ENCODE results near the gene MIPEP. TPM values are rescaled to one million over a fixed set of nuclear protein-coding genes. Genes with fewer than 3 reads are reported as not detected.

The MIPEP gene
- total and polyA plus RNA-seq, 4 donors: 3.6 to 9.1 (median 6.5) TPM

- intact Hi-C loops (cut with DNase I): no loop called here
- Histone ChIP-seq H3K4me3 (ENCODE audit: low read length in 2 of 2) (no peak overlapping the region), H3K27me3 (ENCODE audit: control insufficient read depth in 1 of 2, insufficient read depth in 2 of 2, low read length in 1 of 2) (no peaks in the 10 kb centered on the region), H3K9me3 (ENCODE audit: control insufficient read depth, low read length) (no peaks in the 10 kb centered on the region), H3K36me3 (ENCODE audit: control insufficient read depth in 1 of 2, insufficient read depth in 2 of 2, low read length in 1 of 2) (no peaks in the 10 kb centered on the region), H3K4me1 (ENCODE audit: control insufficient read depth in 1 of 2, insufficient read depth in 2 of 2, low read length in 2 of 2) (no peaks in the 10 kb centered on the region), H3K27ac (ENCODE audit: low read depth in 1 of 2, low read length in 2 of 2) (peak overlapping the region in 1 of 2 donors; percentile 18)
- DNase-seq (no peak), ATAC-seq (ENCODE audit: low FRiP score) (peak; percentile 44)
- WGBS, 2 donors: 3 to 7% methylated on average over 1 of the region's 1 CpG
These were observed 165.7 kb downstream of the MIPEP start for GRCh38 chr13:23723471-23723870.

- Histone ChIP-seq H3K4me3 (ENCODE audit: low read length in 2 of 2) (no peak overlapping the region), H3K9me3 (ENCODE audit: control insufficient read depth, low read length) (no peaks in the 10 kb centered on the region), H3K27me3 (ENCODE audit: control insufficient read depth in 1 of 2, insufficient read depth in 2 of 2, low read length in 1 of 2) (no peaks in the 10 kb centered on the region), H3K27ac (ENCODE audit: low read depth in 1 of 2, low read length in 2 of 2) (peak overlapping the region in 1 of 2 donors; percentile 13), H3K4me1 (ENCODE audit: control insufficient read depth in 1 of 2, insufficient read depth in 2 of 2, low read length in 2 of 2) (no peaks in the 10 kb centered on the region), H3K36me3 (ENCODE audit: control insufficient read depth in 1 of 2, insufficient read depth in 2 of 2, low read length in 1 of 2) (no peaks in the 10 kb centered on the region)
- ATAC-seq (ENCODE audit: low FRiP score) (no peak), DNase-seq (no peak)
- WGBS, 2 donors: 78 to 79% methylated on average over 6 of the region's 6 CpGs
- intact Hi-C loops (cut with DNase I): no loop called here
These were observed 166.3 kb downstream of the MIPEP start for GRCh38 chr13:23722726-23723453.

GRCh38 chr13:23718996-23719395 lies 170.2 kb downstream of the MIPEP start:
- 62% methylated on average over 2 of the region's 2 CpGs for WGBS, 2 donors
- DNase-seq (no peak), ATAC-seq (ENCODE audit: low FRiP score) (no peak)
- Histone ChIP-seq H3K9me3 (ENCODE audit: control insufficient read depth, low read length) (no peaks in the 10 kb centered on the region), H3K4me3 (ENCODE audit: low read length in 2 of 2) (no peak overlapping the region), H3K36me3 (ENCODE audit: control insufficient read depth in 1 of 2, insufficient read depth in 2 of 2, low read length in 1 of 2) (no peaks in the 10 kb centered on the region), H3K27me3 (ENCODE audit: control insufficient read depth in 1 of 2, insufficient read depth in 2 of 2, low read length in 1 of 2) (no peaks in the 10 kb centered on the region), H3K27ac (ENCODE audit: low read depth in 1 of 2, low read length in 2 of 2) (no peak overlapping the region), H3K4me1 (ENCODE audit: control insufficient read depth in 1 of 2, insufficient read depth in 2 of 2, low read length in 2 of 2) (no peaks in the 10 kb centered on the region)
- intact Hi-C loops (cut with DNase I): loop anchor here in 1 of 2 donors (10.0 kb wide), 1 partner anchor 156 kb away; no protein-coding TSS in a partner anchor

- no peak for DNase-seq
- Histone ChIP-seq H3K36me3 (ENCODE audit: control insufficient read depth in 1 of 2, insufficient read depth in 2 of 2, low read length in 1 of 2) (no peaks in the 10 kb centered on the region), H3K27ac (ENCODE audit: low read depth in 1 of 2, low read length in 2 of 2) (no peak overlapping the region), H3K4me1 (ENCODE audit: control insufficient read depth in 1 of 2, insufficient read depth in 2 of 2, low read length in 2 of 2) (no peaks in the 10 kb centered on the region), H3K4me3 (ENCODE audit: low read length in 2 of 2) (no peak overlapping the region), H3K9me3 (ENCODE audit: control insufficient read depth, low read length) (no peaks in the 10 kb centered on the region), H3K27me3 (ENCODE audit: control insufficient read depth in 1 of 2, insufficient read depth in 2 of 2, low read length in 1 of 2) (no peaks in the 10 kb centered on the region)
- no peak for ATAC-seq (ENCODE audit: low FRiP score)
- intact Hi-C loops (cut with DNase I): loop anchor here in 1 of 2 donors (10.0 kb wide), 1 partner anchor 158 kb away; no protein-coding TSS in a partner anchor
- WGBS, 2 donors: 93 to 99% methylated on average over 2 of the region's 2 CpGs
These were observed 172.8 kb downstream of the MIPEP start for GRCh38 chr13:23716401-23716800.

- no peaks in the 10 kb centered on the region for H3K4me1 ChIP-seq (ENCODE audit: control insufficient read depth in 1 of 2, insufficient read depth in 2 of 2, low read length in 2 of 2)
- no peak overlapping the region for H3K27ac ChIP-seq (ENCODE audit: low read depth in 1 of 2, low read length in 2 of 2)
- ATAC-seq (ENCODE audit: low FRiP score): no peak
- DNase-seq: no peak
- 87 to 94% methylated on average over 11 of the region's 11 CpGs for WGBS, 2 donors
- H3K9me3 ChIP-seq (ENCODE audit: control insufficient read depth, low read length): no peaks in the 10 kb centered on the region
- intact Hi-C loops (cut with DNase I): loop anchor here in 1 of 2 donors (10.0 kb wide), 1 partner anchor 159 kb away; no protein-coding TSS in a partner anchor
- no peaks in the 10 kb centered on the region for H3K36me3 ChIP-seq (ENCODE audit: control insufficient read depth in 1 of 2, insufficient read depth in 2 of 2, low read length in 1 of 2)
- H3K27me3 ChIP-seq (ENCODE audit: control insufficient read depth in 1 of 2, insufficient read depth in 2 of 2, low read length in 1 of 2): no peaks in the 10 kb centered on the region
- H3K4me3 ChIP-seq (ENCODE audit: low read length in 2 of 2): no peak overlapping the region
These were observed 173.4 kb downstream of the MIPEP start for GRCh38 chr13:23715762-23716235.

- Histone ChIP-seq H3K36me3 (ENCODE audit: control insufficient read depth in 1 of 2, insufficient read depth in 2 of 2, low read length in 1 of 2) (no peaks in the 10 kb centered on the region), H3K9me3 (ENCODE audit: control insufficient read depth, low read length) (no peaks in the 10 kb centered on the region), H3K27ac (ENCODE audit: low read depth in 1 of 2, low read length in 2 of 2) (no peak overlapping the region), H3K4me1 (ENCODE audit: control insufficient read depth in 1 of 2, insufficient read depth in 2 of 2, low read length in 2 of 2) (no peaks in the 10 kb centered on the region), H3K27me3 (ENCODE audit: control insufficient read depth in 1 of 2, insufficient read depth in 2 of 2, low read length in 1 of 2) (no peaks in the 10 kb centered on the region), H3K4me3 (ENCODE audit: low read length in 2 of 2) (no peak overlapping the region)
- WGBS, 2 donors: 86 to 87% methylated on average over 16 to 19 of the region's 19 CpGs
- DNase-seq: no peak
- intact Hi-C loops (cut with DNase I): loop anchor here in 1 of 2 donors (10.0 kb wide), 1 partner anchor 160 kb away; no protein-coding TSS in a partner anchor
- no peak for ATAC-seq (ENCODE audit: low FRiP score)
These were observed 174.0 kb downstream of the MIPEP start for GRCh38 chr13:23715092-23715761.

- no peak overlapping the region for H3K4me3 ChIP-seq (ENCODE audit: low read length in 2 of 2)
- H3K9me3 ChIP-seq (ENCODE audit: control insufficient read depth, low read length): no peaks in the 10 kb centered on the region
- intact Hi-C loops (cut with DNase I): loop anchor here in 1 of 2 donors (10.0 kb wide), 1 partner anchor 160 kb away; no protein-coding TSS in a partner anchor
- no peaks in the 10 kb centered on the region for H3K4me1 ChIP-seq (ENCODE audit: control insufficient read depth in 1 of 2, insufficient read depth in 2 of 2, low read length in 2 of 2)
- H3K27me3 ChIP-seq (ENCODE audit: control insufficient read depth in 1 of 2, insufficient read depth in 2 of 2, low read length in 1 of 2): no peaks in the 10 kb centered on the region
- no peaks in the 10 kb centered on the region for H3K36me3 ChIP-seq (ENCODE audit: control insufficient read depth in 1 of 2, insufficient read depth in 2 of 2, low read length in 1 of 2)
- DNase-seq: no peak
- 83% methylated on average over 5 of the region's 5 CpGs for WGBS, 2 donors
- H3K27ac ChIP-seq (ENCODE audit: low read depth in 1 of 2, low read length in 2 of 2): no peak overlapping the region
- ATAC-seq (ENCODE audit: low FRiP score): no peak
These were observed 174.5 kb downstream of the MIPEP start for GRCh38 chr13:23714672-23715071.

- Histone ChIP-seq H3K36me3 (ENCODE audit: control insufficient read depth in 1 of 2, insufficient read depth in 2 of 2, low read length in 1 of 2) (no peaks in the 10 kb centered on the region), H3K9me3 (ENCODE audit: control insufficient read depth, low read length) (no peaks in the 10 kb centered on the region), H3K27ac (ENCODE audit: low read depth in 1 of 2, low read length in 2 of 2) (no peak overlapping the region), H3K27me3 (ENCODE audit: control insufficient read depth in 1 of 2, insufficient read depth in 2 of 2, low read length in 1 of 2) (no peaks in the 10 kb centered on the region), H3K4me1 (ENCODE audit: control insufficient read depth in 1 of 2, insufficient read depth in 2 of 2, low read length in 2 of 2) (no peaks in the 10 kb centered on the region), H3K4me3 (ENCODE audit: low read length in 2 of 2) (no peak overlapping the region)
- intact Hi-C loops (cut with DNase I): loop anchor here in 1 of 2 donors (10.0 kb wide), 1 partner anchor 163 kb away; no protein-coding TSS in a partner anchor
- ATAC-seq (ENCODE audit: low FRiP score) (no peak), DNase-seq (no peak)
- WGBS, 2 donors: 89 to 94% methylated on average over 3 of the region's 3 CpGs
These were observed 177.8 kb downstream of the MIPEP start for GRCh38 chr13:23711355-23711754.
